GM19351 (cell line): Measurements from ENCODE around the gene MAP3K4.

ENCODE experiments used
- ATAC-seq: cut with Tn5 transposase; IDR thresholded peaks from one replicate; pipeline ENCODE4 v1.9.1; 2021; ENCODE audit warnings: mild to moderate bottlenecking, moderate library complexity; ENCODE audit not compliant: unreplicated experiment

MAP3K4 gene

DNA sequence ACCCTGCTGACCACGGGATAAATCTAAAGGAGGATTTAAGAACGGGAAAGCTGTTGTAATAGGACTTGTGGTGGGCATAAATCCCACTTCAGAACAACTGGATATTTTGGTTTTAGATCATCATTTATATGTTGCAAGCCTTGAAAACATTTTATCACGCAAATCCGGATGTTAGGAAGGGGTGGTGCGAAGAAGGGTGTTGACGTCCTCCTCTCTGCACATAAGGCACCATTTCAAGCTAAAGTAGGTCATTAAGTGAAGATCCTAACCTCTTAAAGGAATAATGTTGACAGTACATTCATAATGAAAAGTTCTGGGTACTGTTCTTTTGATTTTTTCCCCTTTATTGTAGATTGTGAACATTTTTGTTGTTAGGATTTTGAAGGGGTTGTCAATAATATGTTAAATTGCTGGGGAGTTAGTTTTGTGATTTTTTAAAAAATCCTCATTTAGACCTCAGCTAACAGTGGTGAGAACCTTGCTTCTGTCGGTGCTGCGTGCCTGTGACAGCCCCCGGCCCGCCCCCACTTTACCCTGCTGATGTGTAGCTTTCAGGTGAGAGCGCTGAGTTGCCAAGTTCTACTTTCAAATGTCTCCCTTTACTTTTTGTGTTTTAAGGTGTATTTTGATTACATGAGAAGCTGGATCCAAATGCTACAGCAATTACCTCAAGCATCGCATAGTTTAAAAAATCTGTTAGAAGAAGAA, 88.8 kb downstream of the MAP3K4 start:
- no peak for ATAC-seq

- no peak for ATAC-seq
Measured at GRCh38 chr6:161082215-161082614, 90.6 kb downstream of the MAP3K4 start.

- no peak for ATAC-seq
Measured at GRCh38 chr6:161085246-161085645, 93.7 kb downstream of the MAP3K4 start.

- ATAC-seq = no peak
Measured at GRCh38 chr6:161088676-161089328, 97.2 kb downstream of the MAP3K4 start.

DNA sequence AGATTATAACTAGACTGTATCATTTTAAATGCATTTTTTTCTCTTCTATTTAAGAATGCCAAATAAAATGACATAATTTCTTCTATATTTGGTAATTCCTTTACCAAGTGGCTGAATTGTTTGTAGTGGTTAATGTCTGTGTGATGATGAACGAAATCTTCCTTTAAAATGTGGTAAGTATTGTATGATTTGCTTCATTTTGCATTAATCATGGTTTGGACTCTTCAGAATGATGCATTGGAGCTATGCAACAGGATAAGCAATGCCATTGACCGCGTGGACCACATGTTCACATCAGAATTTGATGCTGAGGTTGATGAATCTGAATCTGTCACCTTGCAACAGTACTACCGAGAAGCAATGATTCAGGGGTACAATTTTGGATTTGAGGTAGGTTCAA, 99.6 kb downstream of the MAP3K4 start:
- no peak for ATAC-seq

DNA sequence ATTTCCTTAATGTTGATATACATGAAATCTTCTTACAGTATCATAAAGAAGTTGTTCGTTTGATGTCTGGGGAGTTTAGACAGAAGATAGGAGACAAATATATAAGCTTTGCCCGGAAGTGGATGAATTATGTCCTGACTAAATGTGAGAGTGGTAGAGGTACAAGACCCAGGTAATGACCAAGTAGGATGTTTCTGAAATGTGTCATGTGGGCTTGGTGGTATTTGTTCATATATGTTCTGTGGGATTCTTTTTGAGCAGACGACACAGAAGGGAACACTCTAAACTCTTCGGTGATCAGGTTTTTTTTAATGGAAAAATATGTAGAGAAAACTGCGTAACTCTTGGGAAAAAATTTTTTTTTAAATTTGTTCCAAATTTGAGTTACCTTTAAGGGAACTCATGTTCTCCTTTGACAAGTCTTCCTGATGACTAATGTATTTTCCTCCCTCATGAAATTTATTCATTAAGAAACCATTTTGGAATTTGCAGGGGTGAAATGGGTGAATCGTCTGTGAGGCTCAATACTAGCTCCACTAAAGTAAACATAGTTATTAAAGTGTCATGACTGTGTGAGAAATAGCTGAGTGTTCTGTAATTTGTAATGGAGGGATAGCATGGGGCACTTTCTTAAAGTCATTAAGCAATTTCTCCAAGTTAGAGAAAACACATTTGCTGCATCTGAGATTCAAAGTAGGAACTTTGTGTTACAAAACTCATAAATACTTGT, 100.6 kb downstream of the MAP3K4 start:
- ATAC-seq = no peak

DNA sequence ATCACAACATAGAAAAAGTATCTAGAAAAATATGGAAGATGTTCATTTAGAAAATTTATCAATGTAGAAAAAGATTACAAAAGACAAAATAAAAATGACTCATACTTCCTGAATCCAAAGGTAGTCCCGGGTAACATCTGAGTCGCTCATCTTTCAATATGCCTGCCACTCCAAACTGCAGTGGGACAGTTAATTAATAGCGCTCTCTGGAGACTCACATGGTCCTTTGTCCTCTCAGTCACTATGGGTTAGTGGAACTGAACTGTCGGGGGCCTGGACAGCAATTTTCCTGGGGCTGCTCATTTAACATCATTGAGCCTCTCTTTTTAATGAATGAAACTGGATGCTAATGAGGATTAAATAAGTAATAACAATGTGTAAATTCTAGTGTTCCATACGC, 103.4 kb downstream of the MAP3K4 start:
- ATAC-seq = no peak

DNA sequence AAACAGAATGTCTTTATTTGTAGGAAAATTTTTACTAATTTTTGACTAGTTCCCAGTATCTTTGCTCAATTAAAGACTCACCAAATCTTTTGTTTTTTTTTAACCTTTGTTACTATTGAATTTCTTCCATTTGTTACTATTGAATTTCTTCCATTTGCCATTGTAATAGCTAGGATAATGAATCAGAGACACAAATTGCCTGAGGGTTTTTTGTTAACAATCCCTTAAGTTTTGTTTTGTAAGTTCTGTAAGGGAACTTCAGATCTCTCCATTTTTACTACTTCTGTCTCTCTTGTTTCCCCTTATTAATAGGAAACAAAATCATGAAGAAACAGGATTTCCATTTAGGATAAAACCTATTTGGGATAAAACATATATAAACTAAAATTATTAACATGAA, 104.3 kb downstream of the MAP3K4 start:
- no peak for ATAC-seq

GRCh38 chr6:161100072-161100471, 108.5 kb downstream of the MAP3K4 start:
- no peak for ATAC-seq

GRCh38 chr6:161101517-161101916, 109.9 kb downstream of the MAP3K4 start:
- no peak for ATAC-seq

DNA sequence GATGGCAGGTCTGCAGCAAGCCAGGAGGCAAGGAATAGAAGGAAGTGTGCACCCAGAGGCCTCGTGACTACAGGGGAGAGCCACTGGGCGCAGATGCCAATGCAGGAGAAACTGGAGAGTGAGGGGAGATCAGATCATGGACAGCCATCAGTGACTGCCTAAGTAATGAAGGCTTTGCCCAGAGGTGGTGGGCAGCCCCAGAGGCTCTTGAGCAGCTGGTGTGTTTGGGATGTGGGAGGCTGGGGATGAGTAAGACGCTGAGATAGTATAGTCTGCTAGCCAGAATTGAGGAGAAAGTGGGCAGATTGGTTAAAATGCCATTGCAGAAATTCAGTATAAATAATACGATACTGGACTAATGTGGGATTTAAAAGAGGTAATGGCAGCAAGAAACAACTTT, 111.9 kb downstream of the MAP3K4 start:
- ATAC-seq = no peak

DNA sequence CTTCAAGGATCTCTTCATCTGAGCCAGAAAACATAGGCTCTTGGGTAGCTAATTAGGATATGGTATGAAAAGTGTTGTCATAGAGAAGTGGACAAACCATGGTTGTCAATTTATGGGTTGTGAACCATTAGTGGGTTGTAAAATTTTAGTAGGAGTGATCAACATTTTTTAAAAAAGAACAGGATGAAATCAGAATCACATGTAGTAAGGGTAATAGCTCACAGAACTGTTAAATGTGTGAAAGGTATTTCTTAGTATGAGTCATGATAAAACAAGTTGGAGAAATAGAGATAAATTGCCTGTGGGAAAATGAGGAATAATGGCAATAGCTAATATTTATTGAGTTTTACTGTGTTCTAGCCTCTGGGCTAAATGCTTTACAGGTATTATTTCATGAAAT, 113.4 kb downstream of the MAP3K4 start:
- ATAC-seq = no peak

DNA sequence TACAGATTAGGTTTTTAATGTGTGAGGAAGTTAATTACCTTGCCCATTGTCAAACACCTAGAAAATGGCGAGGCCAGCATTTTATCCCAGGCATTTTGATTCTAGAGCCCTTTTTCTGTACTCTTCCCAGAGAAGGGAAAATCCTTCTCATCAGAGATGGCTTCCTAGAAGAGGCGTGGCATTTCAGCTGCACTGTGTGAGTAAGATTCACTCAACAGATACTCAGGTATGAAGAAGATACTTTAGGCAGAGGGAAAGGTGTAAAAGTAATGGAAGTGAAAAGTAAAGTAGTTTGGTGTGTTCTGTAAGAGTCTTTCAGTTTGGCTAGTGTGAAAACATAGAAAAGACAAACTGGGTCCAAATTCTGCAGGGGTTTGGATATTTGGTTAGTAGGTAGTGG, 113.8 kb downstream of the MAP3K4 start:
- ATAC-seq = no peak

- no peak for ATAC-seq
Measured at GRCh38 chr6:161107779-161108730, 116.5 kb downstream of the MAP3K4 start.

DNA sequence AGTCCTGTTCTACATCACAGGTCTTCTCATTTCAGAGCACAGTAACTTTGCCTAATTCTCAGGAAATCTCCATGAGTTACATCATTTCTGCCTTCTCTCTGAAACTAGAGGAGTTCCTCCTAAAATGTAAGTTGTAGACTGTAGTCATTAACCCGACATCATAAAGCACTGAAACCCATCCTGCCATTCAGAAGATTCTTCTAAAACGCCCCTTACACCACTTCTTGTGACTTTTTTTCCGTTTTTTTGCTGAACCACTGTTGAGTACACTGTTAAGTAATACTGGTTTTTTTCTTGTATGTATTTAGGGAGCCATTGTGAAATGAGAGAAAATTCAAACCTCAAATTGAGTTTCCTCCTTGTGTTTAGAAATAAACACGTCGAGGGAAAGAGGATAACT, 117.3 kb downstream of the MAP3K4 start:
- no peak for ATAC-seq

DNA sequence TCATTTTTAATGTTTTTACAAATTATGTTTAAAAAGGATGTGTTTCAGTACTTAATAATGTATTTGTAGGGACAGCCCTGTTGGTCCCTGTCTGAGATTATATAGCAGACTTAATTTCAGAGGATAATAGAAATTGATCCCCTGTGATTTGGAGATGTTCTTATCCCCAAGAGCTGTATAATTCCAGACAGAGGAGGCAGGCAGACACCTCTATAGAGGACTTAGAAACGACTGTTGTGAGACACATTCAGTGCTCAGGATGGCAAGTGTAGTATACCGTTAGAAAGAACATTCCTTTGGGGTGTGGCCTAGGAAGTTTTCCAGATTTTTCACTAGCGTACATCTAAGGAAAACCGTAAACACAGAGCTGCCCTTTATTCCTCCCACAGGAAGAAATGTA, 117.8 kb downstream of the MAP3K4 start:
- no peak for ATAC-seq

DNA sequence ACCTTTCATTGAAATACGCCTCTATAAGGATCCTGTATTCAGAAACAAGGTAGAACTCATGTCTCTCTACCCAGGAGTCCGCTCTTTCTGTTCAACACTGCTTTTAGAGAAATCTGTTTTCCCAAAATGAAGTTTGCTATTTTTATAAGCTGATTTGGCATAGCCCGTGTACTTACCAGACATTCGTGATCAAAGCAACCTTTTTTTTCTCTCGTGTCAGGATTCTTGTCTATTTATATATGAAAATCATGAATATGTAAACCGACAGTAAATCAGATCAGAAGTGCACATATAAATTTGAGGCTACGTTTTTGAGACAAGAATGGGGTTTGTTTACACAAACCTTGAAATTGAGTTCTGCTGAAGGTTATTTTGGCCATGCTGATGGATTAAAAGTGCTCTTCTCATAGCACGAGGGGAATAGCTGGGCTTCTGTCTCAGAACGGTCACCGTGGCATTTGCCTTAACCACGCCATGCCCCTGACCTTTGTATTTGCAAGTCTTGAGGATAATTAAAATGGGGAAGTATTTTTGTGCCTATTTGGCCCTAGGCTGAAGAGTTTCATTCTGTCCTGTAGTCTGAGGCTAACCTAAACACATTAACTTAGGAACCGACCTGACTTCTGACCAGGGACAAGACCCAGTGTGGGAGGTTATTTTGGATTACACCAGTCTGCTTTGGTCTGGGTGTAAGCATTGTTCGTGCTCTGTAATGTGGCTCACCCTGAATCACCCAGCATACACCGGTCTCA, 118.6 kb downstream of the MAP3K4 start:
- ATAC-seq = no peak

DNA sequence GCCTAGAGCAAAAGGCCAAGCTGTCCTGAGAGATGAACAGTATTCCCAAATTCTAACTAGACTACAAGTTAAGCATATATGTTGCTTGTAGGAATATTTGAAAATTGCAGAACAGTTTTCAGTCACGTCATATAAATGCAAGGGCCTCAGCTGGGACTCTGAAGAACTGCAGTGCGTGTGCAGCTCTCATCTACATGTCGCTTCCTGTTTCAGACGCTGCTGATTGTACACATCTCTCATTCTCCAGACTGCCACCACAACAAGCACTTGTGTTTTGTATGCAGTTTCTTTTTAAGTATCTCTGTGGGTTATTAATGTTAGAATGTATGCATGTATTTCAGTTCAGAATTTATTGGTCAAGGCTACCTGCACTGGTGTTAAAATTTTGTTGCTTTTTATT, 119.7 kb downstream of the MAP3K4 start:
- ATAC-seq = peak; percentile 66

GRCh38 chr6:161115468-161115867, 123.9 kb downstream of the MAP3K4 start:
- ATAC-seq = peak; percentile 61

GRCh38 chr6:161116554-161116953, 125.0 kb downstream of the MAP3K4 start:
- ATAC-seq = no peak
